GM18499 (cell line): Measurements from ENCODE around the gene ANKUB1.

ENCODE experiments used
- ATAC-seq: cut with Tn5 transposase; IDR thresholded peaks from one replicate; pipeline ENCODE4 v1.9.1; 2021; ENCODE audit warnings: moderate number of reproducible peaks; ENCODE audit not compliant: insufficient read depth, unreplicated experiment

Gene ANKUB1

DNA sequence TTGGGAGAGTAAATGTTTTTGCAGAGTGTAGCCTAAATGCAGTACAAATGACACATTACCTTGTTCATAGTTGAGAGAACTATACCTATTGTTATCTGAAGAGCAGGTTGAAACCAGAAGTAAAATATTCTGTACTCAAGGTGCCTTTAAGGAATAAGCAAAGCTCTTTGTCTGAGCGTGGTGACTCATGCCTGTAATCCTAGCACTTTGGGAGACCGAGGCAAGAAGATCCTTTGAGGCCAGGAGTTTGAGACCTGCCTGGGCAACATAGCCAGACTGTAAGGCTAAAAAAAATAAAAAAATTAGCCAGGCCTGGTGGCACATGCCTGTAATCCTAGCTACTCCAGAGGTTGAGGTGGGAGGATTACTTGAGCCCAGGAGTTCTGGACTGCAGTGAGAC is 18.5 kb upstream of the ANKUB1 start:
- ATAC-seq = no peak

DNA sequence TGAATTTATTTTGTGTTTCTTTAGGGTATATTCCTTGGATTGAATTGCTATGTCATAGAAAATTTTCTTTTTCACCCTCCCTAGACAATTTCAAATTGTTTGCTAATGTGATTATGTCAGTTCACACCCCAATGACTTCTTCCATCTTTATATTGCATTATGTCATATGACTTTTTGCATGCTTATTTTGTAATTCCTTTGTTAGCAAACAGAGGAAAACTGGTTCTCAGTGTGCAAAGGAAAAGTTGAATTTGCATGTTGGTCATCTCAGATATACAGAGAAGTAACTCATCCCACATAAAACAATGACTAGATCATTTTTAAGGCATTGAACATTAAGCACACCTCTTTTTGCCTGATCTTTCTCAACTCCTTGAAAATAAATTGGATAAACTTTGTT is 17.3 kb upstream of the ANKUB1 start:
- no peak for ATAC-seq

DNA sequence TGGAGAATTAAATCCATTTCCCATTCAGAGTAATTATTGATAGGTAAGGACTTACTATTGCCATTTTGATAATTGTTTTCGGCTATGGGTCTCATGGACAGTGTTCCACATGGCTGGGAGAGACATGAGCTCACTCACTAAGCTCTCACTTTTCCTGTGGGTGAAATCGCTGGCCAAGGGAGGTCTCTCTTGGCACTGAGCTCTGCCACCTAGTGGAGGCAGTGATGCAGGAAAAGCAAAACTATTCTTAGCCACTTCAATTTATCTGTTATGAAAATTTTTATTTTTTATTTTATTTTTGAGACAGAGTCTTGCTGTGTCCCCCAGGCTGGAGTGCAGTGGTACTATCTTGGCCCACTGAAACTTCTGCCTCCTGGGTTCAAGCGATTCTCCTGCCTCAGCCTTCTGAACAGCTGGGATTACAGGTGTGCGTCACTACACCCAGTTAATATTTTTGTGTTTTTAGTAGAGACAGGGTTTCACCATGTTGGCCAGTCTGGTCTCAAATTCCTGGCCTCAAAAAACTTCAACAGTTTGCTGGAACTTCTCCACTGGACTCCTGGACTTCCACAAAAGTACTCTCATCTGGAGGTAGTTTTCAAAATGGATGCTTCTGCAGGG is 16.0 kb upstream of the ANKUB1 start:
- ATAC-seq = no peak

DNA sequence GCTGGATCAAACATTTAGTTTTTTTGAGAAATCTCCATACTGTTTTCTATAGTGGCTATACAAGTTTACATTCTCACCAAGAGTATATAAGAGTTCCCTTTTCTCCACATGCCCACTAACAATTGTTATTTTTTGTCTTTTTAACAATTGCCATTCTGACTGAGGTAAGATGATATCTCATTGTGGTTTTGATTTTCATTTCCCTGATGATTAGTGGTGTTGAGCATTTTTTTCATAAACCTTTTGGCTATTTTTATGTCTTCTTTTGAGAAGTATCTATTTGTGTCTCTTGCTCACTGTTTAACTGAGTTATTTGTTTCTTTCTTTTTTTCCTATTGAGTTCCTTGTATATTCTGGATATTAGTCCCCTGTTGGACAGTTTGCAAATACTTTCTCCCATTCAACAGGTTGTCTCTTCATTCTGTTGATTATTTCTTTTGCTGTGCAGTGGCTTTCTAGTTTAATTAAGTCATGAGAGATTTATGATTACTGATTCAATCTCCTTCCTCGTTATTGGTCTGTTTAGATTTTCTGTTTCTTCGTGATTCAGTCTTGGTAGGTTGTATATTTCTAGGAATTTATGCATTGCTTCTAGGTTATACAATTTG is 13.9 kb upstream of the ANKUB1 start:
- no peak for ATAC-seq

DNA sequence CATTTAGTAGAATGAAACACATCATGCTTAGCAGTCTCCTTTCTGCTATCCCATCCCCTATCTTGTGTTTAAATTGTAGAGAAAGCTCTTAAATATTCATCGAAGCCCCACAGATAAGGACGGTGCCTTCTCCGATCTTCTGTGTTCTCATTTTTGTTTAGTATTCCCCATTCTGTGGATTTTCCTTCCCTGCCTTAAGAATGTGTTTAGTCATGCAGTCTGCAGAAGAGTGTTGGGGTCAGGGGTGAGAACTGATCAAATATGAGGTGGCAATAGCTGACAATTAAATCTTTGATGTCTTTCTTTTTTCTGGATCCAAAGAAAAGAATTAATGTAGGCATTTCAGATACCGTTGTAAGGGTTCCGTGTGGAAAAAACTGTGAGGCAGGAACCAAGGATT is 9.3 kb upstream of the ANKUB1 start:
- no peak for ATAC-seq

- no peak for ATAC-seq
Observed at GRCh38 chr3:149801195-149801594, 8.8 kb upstream of the ANKUB1 start.

GRCh38 chr3:149800693-149801092 is 8.3 kb upstream of the ANKUB1 start:
- ATAC-seq = no peak

DNA sequence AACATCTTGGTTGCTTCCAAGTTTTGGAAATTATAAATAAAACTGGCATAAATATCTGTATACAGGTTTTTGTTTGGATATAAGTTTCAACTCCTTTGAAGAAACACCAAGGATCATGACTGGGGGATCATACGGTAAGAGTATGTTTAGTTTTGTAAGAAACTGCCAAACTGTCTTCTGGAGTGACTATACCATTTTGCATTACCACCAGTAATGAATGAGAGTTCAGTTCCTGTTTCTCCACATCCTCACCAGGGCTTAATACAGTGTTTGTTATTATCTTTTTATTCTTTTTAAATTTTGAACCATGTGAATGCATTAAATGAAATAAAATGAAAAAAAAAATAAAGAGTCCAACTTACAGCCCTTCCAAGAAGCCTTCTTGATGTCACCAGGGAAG is 3.7 kb upstream of the ANKUB1 start:
- ATAC-seq = no peak

DNA sequence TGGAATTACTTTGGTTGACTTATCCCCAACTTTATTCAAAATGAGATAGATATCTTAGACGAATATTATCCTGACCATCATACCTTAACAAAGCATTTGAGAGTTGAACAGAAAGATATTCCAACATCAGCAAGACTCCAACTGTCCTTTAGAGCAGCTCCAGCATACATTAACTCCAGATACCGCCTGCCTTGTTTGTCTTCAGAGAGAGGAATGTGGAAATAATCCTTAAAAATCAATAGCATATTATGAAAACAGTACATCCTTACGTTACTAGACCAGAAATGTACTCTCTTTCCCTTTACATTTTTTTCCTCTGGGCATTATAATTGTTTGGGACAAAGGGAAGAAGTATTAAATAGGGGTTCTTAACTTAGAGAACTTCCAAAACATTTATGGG is 1.7 kb downstream of the ANKUB1 start:
- ATAC-seq = no peak

DNA sequence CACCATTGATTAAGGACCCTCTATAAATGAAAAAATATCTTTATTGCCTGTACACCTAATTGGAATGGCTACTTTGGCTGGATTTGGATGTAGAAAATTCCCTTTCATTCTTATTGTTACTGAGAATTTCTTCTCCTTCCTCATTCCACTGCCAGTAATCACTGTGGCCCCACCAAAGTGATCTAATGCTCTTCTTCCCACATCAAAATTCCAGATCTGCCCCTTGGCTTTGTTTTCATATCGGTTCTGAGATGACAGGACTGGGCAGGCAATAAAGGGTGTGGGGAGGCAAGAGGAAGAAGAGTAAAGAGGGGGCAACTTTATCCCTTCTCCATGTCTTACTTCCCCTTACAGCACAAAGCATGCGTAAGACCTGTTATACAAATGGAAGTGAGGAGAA is 2.1 kb downstream of the ANKUB1 start:
- no peak for ATAC-seq

DNA sequence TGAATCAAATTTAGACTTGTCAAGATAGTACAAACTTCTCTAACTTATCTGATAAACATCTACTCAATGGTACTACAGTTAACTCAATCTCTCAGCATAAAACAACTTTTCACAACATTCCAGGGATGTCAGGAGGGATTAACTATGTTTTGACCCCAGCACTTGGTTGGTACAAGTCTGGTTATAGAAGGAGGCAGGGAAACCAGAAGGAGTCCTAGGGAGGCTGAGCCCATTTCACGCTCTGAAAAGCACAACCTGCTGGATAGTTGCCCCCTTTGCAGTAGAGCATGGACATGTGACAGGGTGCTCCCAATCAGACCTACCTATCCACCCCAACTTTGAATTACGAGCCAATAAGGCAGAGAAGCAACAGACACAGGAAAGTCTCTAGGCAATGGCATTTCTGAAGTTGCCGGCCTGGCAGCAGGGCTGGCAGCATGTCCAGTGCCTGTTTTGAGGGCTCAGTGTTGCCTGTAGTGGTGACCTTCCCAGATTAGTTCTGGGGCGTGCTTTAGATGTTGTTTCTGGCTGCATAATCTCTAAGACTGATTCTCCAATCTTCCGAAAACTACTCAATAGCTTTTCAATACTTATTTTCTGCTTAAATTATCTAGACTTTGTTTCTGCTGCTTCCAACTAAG is 8.2 kb downstream of the ANKUB1 start:
- no peak for ATAC-seq

DNA sequence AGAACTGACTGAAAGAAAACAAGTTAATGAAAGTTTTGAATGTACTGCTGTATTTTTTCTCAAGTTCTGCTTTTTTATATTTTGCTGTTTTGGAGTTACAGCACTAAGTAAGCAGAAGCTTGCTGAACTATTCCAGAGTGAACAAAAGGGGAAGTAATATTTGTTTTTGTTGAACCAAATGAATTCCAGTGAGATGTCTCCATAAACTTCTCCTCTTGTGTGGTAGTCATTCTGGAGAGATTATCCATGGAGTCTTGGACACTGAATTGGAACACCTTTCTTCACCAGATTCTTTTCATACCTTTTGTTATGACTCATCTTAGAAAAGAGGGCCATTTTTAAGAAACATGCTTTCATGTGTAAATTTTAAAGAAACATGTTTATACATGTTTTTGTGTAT is 8.8 kb downstream of the ANKUB1 start:
- no peak for ATAC-seq

- no peak for ATAC-seq
Observed at GRCh38 chr3:149781741-149782140, 10.6 kb downstream of the ANKUB1 start.

DNA sequence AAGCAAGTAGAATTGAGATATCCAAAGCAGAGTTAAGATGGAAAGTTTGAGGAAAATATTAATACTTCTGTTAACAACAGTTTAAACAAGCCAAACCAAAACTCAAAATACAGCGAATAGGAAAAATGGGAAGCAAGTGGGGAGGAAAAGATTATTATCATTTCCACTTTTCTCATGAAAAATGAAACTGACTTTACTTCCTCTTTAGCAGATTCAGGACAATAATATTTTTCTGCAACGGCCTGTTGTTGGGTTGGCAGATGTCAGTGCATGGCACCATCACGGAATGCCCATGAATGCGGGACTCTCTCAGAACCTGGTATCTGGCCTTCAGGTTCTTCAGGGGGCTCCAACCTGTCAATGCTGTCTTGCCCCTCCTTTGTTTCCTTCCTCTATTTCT is 11.1 kb downstream of the ANKUB1 start:
- no peak for ATAC-seq

- ATAC-seq = no peak
Observed at GRCh38 chr3:149777414-149778214, 14.7 kb downstream of the ANKUB1 start.

- ATAC-seq = no peak
Observed at GRCh38 chr3:149776170-149776569, 16.2 kb downstream of the ANKUB1 start.

DNA sequence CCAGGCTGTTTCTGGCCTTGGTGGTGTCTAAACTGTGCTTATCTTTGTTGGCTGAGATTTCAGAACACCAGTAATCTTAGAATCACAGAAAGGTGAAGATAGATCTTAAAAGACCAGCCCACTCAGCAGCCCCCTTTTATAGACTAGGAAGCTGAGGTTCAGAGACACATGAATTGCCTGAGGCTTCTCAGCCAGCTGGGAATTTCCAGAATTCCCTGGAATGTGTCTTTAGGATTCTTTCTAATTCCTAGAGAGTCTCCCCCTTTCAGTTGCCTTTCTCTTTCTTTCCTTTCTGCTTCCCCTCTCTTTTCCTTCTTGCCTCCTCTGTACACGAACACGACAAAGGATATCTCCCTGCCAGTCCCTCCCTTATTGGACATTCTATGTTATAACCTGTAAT is 19.5 kb downstream of the ANKUB1 start:
- no peak for ATAC-seq

DNA sequence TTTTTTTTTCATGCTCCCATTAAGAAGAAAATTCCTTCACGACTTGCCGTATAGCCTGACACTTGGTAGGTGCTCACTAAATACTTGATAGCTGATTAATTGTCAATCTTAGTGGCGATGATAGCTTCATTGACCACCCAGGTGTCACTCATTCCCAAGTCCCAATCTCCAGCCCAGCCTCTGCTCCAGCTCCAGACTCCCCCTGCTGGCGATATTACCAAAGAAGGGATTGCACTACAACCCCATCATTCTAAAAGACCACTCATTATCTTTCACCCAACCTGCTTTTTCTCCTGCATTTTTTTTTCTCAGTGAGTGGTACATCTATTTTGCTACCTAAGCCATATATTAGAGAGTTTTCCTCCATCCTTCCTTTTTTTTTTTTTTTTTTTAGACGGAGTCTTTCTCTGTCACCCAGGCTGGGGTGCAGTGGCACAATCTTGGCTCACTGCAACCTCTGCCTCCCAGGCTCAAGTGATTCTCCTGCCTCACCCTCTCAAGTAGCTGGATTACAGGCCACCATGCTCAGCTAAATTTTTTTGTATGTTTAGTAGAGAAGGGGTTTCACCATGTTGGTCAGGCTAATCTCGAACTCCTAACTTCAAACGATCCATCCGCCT is 20.6 kb downstream of the ANKUB1 start:
- ATAC-seq = no peak

DNA sequence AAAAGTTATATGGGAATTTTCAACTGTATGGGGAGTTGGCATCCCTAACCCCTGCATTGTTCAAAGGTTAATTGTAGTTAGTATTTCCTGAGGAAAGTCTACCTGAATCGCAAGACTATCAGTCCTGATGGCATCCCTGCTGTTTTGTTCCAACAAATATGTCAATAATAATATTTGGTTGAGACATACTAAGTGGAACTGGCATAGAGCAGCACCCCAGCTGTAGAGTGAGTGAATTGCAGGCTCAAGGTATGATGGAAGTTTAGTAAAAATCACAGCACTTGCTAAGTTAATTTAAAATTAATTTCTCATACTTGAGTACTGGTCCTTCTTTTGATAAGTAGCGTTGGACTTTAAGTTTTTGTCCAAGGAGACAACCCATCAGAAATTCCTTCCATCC is 22.1 kb downstream of the ANKUB1 start:
- no peak for ATAC-seq

- no peak for ATAC-seq
Observed at GRCh38 chr3:149768704-149769103, 23.6 kb downstream of the ANKUB1 start.

- ATAC-seq = no peak
Observed at GRCh38 chr3:149767720-149768119, 24.6 kb downstream of the ANKUB1 start.
